Measurements from ENCODE around the gene SNRNP70. TPM values are rescaled to one million over a fixed set of nuclear protein-coding genes. Genes with fewer than 3 reads are reported as not detected.
"Not testable (repeated sequence)": the region's sequence is repeated elsewhere in the genome, so short reads cannot be mapped to it uniquely, and the experiment has no call there.

SNRNP70 gene
- polyA plus RNA-seq, 3 donors: 170 to 188 (median 186) TPM

DNA sequence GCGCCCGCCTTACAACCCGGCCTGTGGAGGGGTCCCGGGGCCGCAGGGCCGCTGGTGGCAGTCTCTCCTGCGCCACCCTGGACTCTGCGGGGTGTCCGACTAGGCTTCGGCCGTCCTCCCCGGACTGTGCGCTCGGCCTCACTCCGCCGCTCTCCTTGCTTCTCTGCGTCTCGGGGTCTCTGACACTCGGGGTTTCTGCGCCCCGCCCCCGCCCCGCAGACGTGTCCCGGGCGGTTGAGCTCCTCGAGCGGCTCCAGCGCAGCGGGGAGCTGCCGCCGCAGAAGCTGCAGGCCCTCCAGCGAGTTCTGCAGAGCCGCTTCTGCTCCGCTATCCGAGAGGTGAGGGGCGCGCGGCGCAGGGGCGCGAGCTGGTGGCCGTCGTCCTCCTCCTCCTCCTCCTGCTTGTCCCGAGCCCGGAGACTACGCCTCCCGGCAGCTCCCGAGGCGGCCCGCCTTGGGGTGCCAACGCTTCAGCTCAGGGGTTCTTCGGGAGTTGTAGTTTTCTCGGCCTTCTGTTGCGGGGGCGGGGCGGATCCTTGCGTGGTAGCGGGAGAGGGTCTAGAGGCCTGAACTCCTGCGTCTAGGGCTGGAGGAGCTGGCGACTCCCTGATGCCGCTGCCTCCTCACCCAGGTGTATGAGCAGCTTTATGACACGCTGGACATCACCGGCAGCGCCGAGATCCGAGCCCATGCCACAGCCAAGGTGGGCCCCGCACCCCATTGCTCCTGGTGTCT is 29.5 kb downstream of the SNRNP70 start:
- H3K27ac ChIP-seq (ENCODE audit: low read depth, low read length): no peak overlapping the region
- 10 to 12% (median 11%) methylated on average over 39 to 68 of the region's 68 CpGs for WGBS, 3 donors

- no peak overlapping the region for H3K27ac ChIP-seq (ENCODE audit: low read depth, low read length)
- 17 to 40% (median 32%) methylated on average over 1 of the region's 1 CpG for WGBS, 3 donors
Measured at GRCh38 chr19:49116544-49116943, 31.3 kb downstream of the SNRNP70 start.

GRCh38 chr19:49117677-49118564 is 32.7 kb downstream of the SNRNP70 start:
- WGBS, 3 donors: 54 to 70% (median 62%) methylated on average over 22 to 26 of the region's 26 CpGs

GRCh38 chr19:49118565-49119410 is 33.5 kb downstream of the SNRNP70 start, which contains the start of gene C19orf73:
TSS of gene C19orf73 (minus strand) at chr19:49119143. CDS start at chr19:49119022, 121 bp downstream.
- H3K27ac ChIP-seq (ENCODE audit: low read depth, low read length): peak within 1 kb of the TSS; percentile 35
- 1% methylated on average over 52 to 85 of the region's 85 CpGs for WGBS, 3 donors

More at GRCh38 chr19:49117677-49118564, 32.7 kb downstream of the SNRNP70 start:
- peak overlapping the region; percentile 35 for H3K27ac ChIP-seq (ENCODE audit: low read depth, low read length)

DNA sequence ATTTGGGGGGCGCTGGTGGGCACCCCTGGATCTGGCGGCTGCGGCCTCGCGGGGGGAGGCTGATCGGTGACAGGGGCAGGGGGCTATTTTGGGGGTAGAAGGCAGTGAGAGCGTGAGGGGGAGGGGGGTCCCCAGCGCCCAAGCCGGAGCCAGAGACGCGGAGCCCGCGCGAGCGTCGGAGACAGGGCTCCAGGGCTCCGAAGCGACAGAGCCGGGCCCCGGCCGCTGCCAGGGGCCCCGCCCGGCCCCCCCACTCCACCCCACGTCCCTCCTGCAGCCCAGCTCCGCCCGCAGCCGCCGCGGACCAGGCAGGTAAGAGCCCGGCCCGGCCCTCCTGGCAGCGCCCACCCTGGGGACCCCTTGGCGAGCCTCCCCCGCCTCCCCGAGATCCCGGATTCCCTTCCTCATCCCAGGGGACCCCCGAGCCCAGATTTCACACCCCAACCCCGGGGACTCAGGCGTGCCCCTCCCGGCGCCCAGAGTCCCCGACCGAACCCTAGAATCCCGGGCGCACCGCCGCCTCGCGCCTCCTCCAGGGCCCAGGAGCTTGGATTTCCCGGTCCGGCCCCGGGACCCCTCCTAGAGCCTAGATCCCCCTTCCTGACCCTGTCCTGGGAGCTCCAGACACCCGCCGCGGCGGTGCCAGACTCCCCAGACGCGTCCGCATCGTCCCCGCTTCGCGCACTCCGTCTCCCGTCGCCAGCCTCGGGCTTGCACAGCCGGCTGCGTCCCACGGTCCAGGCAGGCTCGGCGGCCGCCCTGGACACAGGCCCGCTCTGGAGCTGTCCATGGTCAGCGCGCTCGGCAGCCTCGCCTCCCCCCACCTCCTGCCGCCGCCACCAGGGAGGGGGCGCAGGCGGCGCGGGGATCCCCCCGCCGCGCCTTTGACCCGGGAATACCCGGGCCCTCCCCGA is 34.4 kb downstream of the SNRNP70 start, which contains the start of gene PPFIA3:
Gene PPFIA3, plus strand, starts transcription at position 134 of the 914 bp plus-strand sequence. CDS start 8,330 bp downstream, outside the sequence.
- peak within 1 kb of the TSS; percentile 35 for H3K27ac ChIP-seq (ENCODE audit: low read depth, low read length)
- 0 to 1% (median 1%) methylated on average over 61 to 89 of the region's 90 CpGs for WGBS, 3 donors

DNA sequence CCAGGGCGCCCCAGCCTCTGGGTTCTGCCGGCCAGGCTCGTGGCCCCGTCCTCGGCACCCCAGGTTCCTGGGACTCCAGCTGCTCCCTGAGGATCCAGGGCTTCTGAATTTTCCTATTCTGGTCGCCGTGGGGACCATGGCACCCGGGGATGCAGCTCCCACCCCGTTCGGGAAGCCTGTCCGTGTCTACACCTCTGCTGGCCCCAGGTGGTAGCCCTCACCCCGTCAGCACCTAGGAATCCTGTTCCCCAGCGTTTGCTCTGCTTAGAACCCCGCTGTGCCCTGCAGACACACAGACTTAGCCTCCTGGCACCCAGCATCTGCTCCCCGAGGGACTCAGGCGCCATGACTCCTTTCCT is 35.1 kb downstream of the SNRNP70 start:
- WGBS, 3 donors: 9 to 15% (median 14%) methylated on average over 16 of the region's 16 CpGs
- no peak overlapping the region for H3K27ac ChIP-seq (ENCODE audit: low read depth, low read length)

- 87 to 100% (median 96%) methylated on average over 2 of the region's 2 CpGs for WGBS, 3 donors
- no peak overlapping the region for H3K27ac ChIP-seq (ENCODE audit: low read depth, low read length)
Measured at GRCh38 chr19:49120868-49121267, 35.6 kb downstream of the SNRNP70 start.

- not testable (repeated sequence) for H3K27ac ChIP-seq (ENCODE audit: low read depth, low read length)
- WGBS, 3 donors: 76 to 85% (median 77%) methylated on average over 9 to 10 of the region's 10 CpGs
Measured at GRCh38 chr19:49121841-49122240, 36.6 kb downstream of the SNRNP70 start.

- not testable (repeated sequence) for H3K27ac ChIP-seq (ENCODE audit: low read depth, low read length)
- WGBS, 3 donors: 90 to 95% (median 91%) methylated on average over 11 of the region's 11 CpGs
Measured at GRCh38 chr19:49123285-49123684, 38.0 kb downstream of the SNRNP70 start.

DNA sequence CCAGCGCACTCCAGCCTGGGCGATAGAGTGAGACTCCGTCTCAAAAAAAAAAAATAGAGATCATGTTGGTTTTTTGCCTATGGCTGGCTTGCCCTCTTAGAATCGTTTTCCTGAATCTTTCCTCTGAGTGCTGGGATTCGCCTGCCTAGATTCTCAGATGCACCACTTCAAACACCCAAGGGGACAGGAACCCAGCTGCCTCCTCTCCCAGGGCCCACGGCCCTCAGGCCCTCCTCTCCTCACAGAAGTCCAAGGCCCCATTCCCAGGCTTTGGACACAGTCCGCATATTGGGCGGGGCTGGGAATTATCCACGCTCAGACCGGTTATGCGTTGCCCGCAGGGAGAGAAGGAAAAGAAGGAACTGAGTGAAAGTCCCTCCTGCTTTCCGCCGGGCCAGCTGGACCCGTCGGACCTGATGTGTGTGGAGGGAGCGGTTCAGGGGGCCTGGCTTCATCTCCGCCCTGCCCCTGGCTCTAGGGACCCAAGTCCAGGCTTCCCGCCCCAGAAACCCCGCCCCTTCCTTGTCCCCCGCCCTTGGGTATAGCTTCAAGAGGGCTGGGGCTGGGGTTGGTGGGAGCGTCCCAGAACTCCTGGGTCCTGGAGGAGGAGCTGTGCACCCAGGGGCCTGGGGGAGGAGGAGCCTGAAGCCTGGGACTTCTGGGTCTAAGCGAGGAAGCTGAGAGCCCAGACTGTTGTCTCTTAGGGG is 39.9 kb downstream of the SNRNP70 start:
- WGBS, 3 donors: 38 to 52% (median 40%) methylated on average over 23 of the region's 23 CpGs
- no peak overlapping the region for H3K27ac ChIP-seq (ENCODE audit: low read depth, low read length)

DNA sequence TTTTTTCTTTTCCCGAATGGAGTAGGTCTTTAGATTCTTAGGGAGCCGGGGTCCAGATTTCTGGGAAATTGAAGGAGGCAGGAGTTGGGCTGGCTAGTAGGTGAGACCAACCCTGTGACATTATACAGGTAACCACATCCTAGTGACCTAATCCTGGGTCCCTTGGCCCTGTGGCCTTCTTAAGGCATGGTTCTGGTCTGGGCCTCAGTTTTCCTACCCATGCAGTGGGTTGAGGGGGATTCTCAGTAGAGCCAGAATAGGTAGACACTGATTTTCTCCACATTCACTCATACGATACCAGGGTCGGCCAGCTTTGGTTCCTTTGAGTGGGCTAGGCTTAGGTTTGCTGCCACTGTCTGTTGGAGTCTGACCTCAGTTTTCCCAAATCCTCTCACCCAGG is 41.3 kb downstream of the SNRNP70 start:
- WGBS, 3 donors: 75 to 78% (median 77%) methylated on average over 4 of the region's 4 CpGs

GRCh38 chr19:49127225-49127624 is 42.0 kb downstream of the SNRNP70 start:
- not testable (repeated sequence) for H3K27ac ChIP-seq (ENCODE audit: low read depth, low read length)
- 95 to 97% (median 96%) methylated on average over 12 of the region's 12 CpGs for WGBS, 3 donors

More for the DNA sequence above, 41.3 kb downstream of the SNRNP70 start:
- no peak overlapping the region for H3K27ac ChIP-seq (ENCODE audit: low read depth, low read length)

DNA sequence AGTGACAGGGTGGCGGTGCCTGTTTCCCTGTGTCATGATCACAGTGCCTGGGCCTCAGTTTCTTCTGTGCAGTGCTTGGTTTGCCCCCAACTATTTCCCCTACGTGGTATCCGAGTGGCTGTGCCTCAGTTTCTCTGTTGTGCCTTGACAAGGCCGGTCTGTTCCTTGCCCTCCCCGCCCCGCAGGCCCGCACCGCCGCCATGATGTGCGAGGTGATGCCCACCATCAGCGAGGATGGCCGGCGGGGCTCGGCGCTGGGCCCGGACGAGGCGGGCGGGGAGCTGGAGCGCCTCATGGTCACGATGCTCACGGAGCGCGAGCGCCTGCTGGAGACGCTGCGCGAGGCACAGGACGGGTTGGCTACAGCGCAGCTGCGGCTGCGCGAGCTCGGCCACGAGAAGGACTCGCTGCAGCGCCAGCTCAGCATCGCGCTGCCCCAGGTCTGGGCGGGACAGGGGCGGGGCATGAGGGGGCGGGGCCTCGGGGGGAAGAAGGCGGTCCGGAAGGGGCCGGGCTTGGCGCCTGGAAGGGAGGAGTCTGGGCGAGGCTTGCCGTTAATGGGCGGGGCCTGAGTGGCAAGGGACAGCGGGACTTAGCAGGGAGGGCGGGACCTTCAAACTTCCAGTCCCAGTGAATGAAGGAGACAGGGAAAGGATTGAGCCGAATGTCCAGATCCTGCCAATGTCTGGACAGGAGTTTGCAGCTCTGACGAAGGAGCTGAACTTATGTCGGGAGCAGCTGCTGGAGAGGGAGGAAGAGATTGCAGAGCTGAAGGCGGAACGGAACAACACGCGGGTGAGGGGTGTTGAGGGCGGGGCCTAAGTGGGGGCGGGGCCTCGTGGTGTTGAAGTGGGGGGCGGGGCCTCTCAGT is 42.7 kb downstream of the SNRNP70 start:
- no peak overlapping the region for H3K27ac ChIP-seq (ENCODE audit: low read depth, low read length)
- WGBS, 3 donors: 4 to 5% (median 4%) methylated on average over 59 to 63 of the region's 63 CpGs

GRCh38 chr19:49128545-49129237 is 43.4 kb downstream of the SNRNP70 start:
- H3K27ac ChIP-seq (ENCODE audit: low read depth, low read length): no peak overlapping the region
- 41 to 68% (median 50%) methylated on average over 15 of the region's 15 CpGs for WGBS, 3 donors

- H3K27ac ChIP-seq (ENCODE audit: low read depth, low read length): no peak overlapping the region
- WGBS, 3 donors: 22 to 67% (median 60%) methylated on average over 16 of the region's 16 CpGs
Measured at GRCh38 chr19:49129238-49129583, 44.0 kb downstream of the SNRNP70 start.

Measured in adipose tissue (tissue), 3 donors.